ENCODE measurements around the gene CCL13.

The CCL13 gene

DNA sequence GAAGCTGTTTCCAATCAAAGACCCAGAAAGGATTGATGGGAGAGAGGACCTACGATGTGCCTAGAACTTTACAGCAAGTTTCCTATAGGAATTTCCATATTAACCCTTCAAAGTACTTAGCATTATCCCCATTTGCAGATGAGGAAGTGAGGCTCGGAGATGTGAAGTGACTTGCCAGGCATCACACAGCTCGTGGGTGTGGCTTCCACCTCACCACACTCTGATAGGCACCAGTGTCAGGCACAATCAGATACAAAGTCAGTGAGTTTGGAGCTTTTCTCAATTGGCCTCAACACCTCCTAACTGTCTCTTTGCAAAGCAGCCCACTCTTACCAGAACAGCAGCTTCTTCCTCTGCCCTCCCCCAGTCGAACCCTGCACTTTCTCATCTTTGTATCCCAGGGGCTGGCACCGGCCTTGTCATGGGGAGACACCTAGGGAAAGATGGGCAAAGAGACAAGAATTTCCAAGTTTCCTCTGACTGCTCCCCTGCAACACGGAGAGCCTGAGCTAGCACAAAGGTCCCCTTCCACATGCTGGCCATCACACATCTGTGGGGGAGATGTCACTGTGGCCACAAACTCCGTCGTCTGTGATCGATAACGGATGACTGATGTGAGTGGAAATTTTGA is 44.1 kb downstream of the CCL13 start:
- ChIA-PET POLR2A (no interaction called here), CTCF (interaction anchor here (0.8 kb wide), 1 partner anchor 10 kb away, joined by 3 read pairs; no protein-coding TSS in a partner anchor)
- DNase-seq (ENCODE audit: extremely low spot score) = no peak
- TF ChIP-seq CTBP1 (IDR thresholded peaks at IDR 0.05; ENCODE audit: borderline replicate concordance) (no peak), FOXK2 (IDR thresholded peaks at IDR 0.05) (no peak), FOXM1 (IDR thresholded peaks at IDR 0.05; ENCODE audit: borderline replicate concordance) (no peak), HDGF (IDR thresholded peaks at IDR 0.05; ENCODE audit: borderline replicate concordance) (no peak), NFRKB (IDR thresholded peaks at IDR 0.05) (no peak), ARNT (IDR thresholded peaks at IDR 0.05) (no peak), L3MBTL2 (conservative IDR thresholded peaks at IDR 0.05) (no peak), ELF4 (IDR thresholded peaks at IDR 0.05) (no peak), TARDBP (IDR thresholded peaks at IDR 0.05) (no peak), LEF1 (IDR thresholded peaks at IDR 0.05; ENCODE audit: borderline replicate concordance) (no peak), FOXA1 (IDR thresholded peaks at IDR 0.05) (no peak), SP1 (IDR thresholded peaks at IDR 0.05) (no peak), ZNF384 (IDR thresholded peaks at IDR 0.05) (no peak), SUZ12 (IDR thresholded peaks at IDR 0.05) (no peak), BHLHE40 (IDR thresholded peaks at IDR 0.05; ENCODE audit: borderline replicate concordance) (no peak)
- TF ChIP-seq, protein P1, sequence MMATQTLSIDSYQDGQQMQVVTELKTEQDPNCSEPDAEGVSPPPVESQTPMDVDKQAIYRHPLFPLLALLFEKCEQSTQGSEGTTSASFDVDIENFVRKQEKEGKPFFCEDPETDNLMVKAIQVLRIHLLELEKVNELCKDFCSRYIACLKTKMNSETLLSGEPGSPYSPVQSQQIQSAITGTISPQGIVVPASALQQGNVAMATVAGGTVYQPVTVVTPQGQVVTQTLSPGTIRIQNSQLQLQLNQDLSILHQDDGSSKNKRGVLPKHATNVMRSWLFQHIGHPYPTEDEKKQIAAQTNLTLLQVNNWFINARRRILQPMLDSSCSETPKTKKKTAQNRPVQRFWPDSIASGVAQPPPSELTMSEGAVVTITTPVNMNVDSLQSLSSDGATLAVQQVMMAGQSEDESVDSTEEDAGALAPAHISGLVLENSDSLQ (IDR thresholded peaks at IDR 0.05) = no peak

- no peak for DNase-seq (ENCODE audit: extremely low spot score)
- TF ChIP-seq FOXM1 (IDR thresholded peaks at IDR 0.05; ENCODE audit: borderline replicate concordance) (no peak), FOXA1 (IDR thresholded peaks at IDR 0.05) (no peak), LEF1 (IDR thresholded peaks at IDR 0.05; ENCODE audit: borderline replicate concordance) (no peak), ELF4 (IDR thresholded peaks at IDR 0.05) (no peak), ARNT (IDR thresholded peaks at IDR 0.05) (no peak), BHLHE40 (IDR thresholded peaks at IDR 0.05; ENCODE audit: borderline replicate concordance) (no peak), SUZ12 (IDR thresholded peaks at IDR 0.05) (no peak), HDGF (IDR thresholded peaks at IDR 0.05; ENCODE audit: borderline replicate concordance) (no peak), FOXK2 (IDR thresholded peaks at IDR 0.05) (no peak), SP1 (IDR thresholded peaks at IDR 0.05) (no peak), L3MBTL2 (conservative IDR thresholded peaks at IDR 0.05) (no peak), ZNF384 (IDR thresholded peaks at IDR 0.05) (no peak), NFRKB (IDR thresholded peaks at IDR 0.05) (no peak), TARDBP (IDR thresholded peaks at IDR 0.05) (no peak), CTBP1 (IDR thresholded peaks at IDR 0.05; ENCODE audit: borderline replicate concordance) (no peak)
- TF ChIP-seq, protein P1 (IDR thresholded peaks at IDR 0.05) = no peak
- ChIA-PET CTCF (no interaction called here), POLR2A (no interaction called here)
These were observed 44.9 kb downstream of the CCL13 start for GRCh38 chr17:34401165-34401564.

DNA sequence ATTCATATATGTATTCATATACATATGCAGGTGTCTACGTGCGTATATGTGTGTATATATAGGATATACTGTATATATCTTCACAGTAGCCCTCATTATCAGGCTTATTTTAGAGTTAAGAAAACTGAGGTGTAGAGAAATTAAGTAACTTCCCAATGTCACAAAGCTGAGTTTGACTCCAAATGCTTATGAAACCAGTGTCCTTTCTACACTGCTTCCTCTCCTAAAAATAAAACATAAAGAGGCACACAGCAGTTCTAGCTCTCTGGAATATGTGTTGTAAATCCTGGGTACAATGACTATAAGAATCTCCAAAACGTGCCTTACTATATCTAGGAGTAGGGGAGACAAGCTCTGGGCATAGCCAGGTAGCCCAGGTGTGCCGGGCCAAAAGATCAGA is 46.7 kb downstream of the CCL13 start:
- CTCF ChIA-PET = no interaction called here
- no peak for DNase-seq (ENCODE audit: extremely low spot score)
- POLR2A ChIA-PET = no interaction called here

GRCh38 chr17:34406226-34406625 is 49.9 kb downstream of the CCL13 start:
- DNase-seq (ENCODE audit: extremely low spot score) = no peak
- CTCF ChIA-PET = no interaction called here
- TF ChIP-seq ARNT (IDR thresholded peaks at IDR 0.05) = no peak
- POLR2A ChIA-PET = no interaction called here

More for the DNA sequence above, 46.7 kb downstream of the CCL13 start:
- TF ChIP-seq L3MBTL2 (conservative IDR thresholded peaks at IDR 0.05) = no peak
- TF ChIP-seq ELF4 (IDR thresholded peaks at IDR 0.05) = no peak
- no peak for TF ChIP-seq SP1 (IDR thresholded peaks at IDR 0.05)

Measured in HEK293T (cell line).